G401.6 (cell line): Measurements from ENCODE around the gene GRK5.
A peak's percentile ranks its signal among the peaks of the same experiment; 100 is the strongest.
"Not testable (repeated sequence)": the region's sequence is repeated elsewhere in the genome, so short reads cannot be mapped to it uniquely, and the experiment has no call there.

Source experiments
- FAIRE-seq: peaks from 2 replicates; lab custom pipeline; 2012; peaks lifted over from hg19 to GRCh38; lab: Jason Lieb, UNC

Gene GRK5

DNA sequence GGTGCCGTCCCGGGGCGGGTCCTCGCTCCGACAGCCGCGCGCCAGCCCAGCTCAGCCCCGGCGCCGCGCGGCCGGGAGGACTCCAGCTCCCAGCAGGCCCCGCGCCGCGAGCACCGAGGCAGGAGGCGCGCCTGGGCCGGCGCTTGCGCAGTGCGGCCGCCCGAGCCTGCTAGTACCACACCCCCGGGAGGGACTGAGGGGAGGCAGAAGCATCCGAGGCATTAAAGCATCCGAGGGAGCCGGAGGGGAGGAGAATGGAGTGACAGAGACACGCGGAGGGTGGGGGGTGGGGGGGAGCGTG lies at the start of gene GRK5:
Gene GRK5 (plus strand): TSS at position 206 of the 301 bp plus-strand sequence. CDS start 347 bp downstream, outside the sequence.
- FAIRE-seq: no peak

DNA sequence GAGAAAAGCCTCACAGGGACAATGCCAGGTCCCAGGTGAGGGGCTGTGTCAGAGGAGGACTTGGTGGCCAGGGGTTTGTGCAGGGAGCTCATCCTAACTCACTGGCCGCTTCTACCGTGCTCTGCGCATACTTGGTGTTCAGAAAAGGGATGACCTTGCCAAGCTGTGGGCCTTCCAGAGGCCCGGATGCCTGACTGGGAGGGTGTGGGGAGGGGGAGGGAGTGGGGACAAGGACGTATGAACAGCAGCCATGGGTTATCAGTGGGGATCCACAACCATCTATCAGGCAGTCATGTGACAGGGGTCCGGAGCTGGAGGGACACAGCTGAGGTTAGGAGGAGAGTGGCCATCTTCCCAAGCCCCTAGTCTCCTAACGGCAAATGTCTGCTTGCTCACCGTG lies 48.0 kb upstream of the GRK5 start:
- no peak for FAIRE-seq

DNA sequence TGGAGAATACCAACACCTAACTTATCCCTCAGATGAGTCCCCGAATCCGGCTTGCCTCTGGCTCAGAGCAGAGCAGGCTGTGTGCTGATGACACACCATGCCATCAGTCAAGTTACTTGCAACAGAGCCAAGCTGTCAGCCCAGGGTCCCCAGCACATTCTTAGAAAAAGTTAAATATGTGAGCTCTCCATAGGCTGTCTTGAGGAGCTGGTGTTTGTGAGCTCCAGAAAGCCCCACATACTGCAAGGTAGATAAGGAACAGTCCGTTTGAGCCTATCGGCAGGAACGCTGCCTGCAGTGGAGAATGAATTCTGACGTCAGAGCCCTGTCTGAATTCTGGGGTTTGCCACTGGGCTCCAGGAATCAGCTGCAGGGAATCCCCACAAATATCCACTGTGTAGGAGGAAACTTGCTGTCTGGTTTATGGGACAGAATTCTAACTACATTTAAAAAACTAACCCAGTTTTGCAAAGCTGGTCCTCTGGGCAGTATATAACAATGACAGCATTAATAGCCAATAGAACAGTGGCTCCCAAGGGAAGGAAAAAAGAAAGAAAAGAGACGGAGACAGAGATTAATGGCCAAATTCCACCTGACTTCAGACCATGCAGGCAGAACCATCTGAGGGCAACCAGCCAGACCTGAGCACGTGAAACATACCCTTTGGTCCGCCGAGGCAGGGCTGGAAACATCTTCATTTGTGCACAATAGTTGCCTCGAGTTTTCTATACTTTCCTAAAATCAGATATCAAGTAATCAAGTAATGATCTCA lies 45.5 kb upstream of the GRK5 start:
- no peak for FAIRE-seq

DNA sequence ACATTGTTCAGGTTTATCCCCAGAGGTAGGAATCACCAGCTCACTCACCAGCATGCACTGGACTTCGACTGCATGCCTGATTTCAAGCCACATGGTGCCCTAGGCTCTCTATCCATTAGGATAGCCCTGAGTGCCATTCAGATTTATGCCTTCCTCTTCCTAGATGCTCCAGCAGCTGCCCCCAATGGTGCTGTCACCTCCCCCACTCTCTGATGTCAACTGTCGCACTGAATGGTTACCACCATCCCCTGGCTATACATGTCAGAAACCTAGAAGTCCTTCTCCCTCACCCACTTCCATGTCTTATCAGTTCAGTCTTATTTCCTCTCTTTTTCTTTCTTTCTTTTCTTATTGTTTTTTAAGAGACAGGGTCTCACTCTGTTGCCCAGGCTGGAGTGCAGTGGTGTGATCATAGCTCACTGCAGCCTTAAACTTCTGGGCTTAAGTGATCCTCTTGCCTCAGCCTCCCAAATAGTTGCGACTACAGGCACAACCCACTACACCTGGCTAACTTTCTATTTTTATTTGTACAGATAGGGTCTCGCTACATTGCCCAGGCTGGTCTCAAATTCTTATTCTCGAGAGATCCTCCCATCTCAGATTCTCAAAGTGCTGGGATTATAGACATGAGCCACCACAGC lies 44.8 kb upstream of the GRK5 start:
- FAIRE-seq: no peak

DNA sequence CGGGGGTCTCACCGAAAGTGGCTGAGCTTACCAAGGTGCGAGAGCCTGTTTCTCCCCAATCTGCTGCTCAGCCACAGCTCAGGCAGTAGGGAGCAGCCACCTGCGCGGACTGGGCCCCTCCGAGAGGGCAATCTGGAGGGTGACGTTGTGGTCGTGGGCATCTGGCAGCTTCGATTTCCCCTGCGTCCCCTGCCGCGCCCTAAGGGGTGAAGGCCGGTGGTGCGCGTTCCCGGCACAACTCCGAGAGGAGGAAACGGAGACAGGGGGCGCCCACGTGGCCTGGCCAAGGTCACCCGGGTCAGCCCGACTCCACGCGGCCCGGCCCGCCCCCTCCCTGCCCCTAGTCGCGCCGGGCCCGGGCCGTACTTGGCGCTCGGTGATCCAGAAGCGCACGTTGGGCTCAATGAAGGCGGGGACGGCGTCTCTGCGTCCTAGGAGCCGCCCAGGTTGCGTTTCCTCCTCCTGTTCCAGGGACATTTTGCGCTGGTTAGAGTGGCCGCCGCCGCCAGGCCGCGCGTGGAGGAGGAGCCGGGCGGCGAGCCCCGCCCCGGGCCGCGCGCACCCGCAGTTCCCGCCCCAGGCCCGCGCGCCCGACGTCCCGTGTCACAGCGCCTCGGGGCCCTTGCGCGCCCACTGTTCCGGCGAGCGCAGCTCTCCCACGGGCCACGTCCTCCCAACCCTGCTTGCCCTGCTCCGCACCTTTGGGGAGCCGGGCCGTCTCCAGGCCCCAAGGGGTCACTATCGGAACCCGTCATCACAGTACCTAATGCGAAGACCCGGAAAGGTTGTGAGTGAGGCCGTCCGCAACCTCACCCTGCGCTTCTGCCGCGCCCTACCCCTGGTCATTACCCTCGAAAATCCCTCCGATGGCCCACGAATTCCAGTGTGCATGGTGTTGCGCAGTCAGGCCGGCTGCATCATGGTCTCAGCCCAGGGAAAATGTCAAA lies 41.9 kb upstream of the GRK5 start, which contains the start of gene SFXN4:
Gene SFXN4 (minus strand): TSS at position 544 of the 947 bp plus-strand sequence. CDS start 67 bp downstream, at position 477.
- FAIRE-seq: no peak

DNA sequence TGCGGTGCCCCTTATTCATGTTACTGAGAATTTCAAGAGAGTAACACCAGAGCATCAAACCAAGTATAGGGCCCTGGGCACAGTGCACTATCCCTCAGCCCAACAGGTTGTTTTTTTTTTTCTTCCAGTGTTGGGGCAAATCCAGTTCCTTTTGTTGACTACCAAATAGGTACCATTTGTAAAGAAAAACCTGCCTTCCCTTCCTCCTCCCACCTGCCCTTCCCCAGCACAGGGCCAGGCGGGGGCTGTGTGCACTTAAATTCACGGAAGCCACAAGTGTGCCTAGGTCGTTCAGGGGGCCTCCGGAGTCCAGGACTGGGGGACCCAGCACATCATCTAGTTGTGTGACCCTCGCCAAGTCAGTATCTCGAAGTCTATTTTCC lies 41.3 kb upstream of the GRK5 start:
- FAIRE-seq: no peak

DNA sequence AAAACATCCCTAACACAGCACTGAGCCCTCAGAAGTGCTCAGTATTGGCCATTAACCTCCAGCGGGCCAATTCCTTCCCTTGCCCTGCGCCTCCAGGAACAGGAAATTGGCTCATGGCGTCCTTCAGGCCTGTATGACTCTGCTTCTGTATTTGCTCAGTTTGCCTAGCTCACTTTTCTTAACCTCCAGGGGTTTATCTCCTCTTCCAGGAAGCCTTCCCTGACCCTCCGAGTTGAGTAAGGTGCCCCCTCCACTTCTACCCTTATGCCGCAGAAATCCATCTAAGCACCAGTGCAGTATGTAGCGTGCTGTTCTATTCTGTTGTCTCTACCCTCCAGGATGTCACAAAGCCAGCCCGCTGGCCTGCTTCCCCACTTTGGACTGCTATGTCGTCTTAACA lies 40.8 kb upstream of the GRK5 start:
- FAIRE-seq: no peak

DNA sequence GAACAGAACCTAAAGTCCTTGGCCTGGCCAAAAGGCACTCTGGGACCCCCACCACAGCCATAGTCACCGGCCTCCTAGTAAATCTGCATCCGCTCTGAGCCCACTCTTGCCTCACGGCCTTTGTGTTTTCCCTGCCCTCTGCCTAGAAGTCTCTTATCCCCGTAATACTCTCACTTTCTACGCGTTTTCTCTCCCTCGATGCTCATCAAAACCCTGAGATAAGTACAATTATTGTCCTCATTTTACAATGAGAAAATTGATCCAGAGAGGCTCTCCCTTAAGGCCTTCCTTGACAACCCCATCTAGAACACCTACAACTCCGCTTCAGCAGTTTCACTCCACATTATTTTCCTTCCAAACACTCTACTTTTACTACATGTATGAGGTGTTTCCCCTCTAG lies 40.3 kb upstream of the GRK5 start:
- FAIRE-seq: no peak

DNA sequence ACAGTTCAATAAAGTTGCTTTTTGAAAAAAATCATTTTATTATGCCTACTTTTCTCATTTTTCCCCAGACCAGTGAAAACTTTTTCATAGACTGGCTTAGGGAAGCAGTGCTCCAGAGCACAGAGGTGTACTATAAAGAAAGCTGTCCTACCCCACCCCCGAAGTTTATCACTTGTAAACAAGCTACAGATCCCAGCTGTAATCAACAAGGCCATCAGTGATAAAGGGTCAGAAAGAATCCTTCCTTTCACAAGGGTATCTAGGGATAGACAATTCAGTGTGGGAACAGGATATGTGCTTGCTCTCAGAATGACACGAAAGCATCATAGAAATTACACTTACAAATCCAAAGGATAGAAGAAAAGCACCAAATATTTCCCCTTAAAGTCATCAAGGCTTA lies 33.3 kb upstream of the GRK5 start:
- no peak for FAIRE-seq

DNA sequence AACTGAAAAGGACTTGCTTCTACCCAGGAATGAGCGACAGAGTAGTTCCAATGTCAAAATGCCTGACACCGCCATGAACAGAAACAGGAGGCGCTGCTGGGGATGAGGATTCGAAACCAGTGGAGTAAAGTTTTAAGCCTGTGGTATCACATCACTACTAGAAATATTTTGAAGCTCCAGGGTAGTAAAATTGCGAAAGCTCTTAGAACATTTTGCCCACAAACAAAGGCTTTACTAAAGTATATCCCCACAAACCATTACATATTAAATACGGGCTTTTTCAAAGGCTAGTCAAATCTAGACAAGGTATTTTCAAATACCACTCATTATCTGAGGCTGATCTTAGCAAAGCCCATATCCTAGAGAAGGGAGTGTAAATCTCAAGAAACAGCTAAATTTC lies 31.2 kb upstream of the GRK5 start:
- no peak for FAIRE-seq

DNA sequence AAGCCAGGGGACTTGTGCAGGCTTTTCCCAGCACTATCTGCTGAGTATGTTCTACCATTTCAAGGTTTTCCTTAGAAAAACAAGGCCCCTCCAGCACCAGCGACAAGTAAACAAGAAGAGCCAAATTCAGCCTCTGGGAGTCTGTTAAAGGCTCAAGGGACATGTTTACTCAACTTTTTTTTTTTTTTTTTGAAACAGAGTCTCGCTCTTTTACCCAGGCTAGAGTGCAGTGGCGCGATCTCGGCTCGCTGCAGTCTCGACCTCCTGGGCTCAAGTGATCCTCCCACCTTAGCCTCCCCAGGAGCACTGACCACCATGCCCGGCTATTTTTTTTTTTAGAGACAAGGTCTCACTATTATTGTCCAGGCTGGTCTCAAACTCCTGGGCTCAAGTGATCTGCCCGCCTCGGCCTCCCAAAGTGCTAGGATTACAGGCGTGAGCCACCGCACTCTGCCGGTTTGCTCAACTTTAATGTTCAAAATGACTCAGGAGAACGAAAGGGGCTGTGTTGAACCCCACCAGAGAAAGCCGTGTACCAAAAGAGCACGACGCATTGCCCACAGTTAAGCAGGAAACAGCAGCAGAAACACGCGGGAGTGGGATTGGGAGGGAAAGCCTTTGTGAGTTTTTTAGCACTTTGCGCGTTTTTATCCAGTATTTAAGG lies 29.5 kb upstream of the GRK5 start:
- FAIRE-seq: no peak

DNA sequence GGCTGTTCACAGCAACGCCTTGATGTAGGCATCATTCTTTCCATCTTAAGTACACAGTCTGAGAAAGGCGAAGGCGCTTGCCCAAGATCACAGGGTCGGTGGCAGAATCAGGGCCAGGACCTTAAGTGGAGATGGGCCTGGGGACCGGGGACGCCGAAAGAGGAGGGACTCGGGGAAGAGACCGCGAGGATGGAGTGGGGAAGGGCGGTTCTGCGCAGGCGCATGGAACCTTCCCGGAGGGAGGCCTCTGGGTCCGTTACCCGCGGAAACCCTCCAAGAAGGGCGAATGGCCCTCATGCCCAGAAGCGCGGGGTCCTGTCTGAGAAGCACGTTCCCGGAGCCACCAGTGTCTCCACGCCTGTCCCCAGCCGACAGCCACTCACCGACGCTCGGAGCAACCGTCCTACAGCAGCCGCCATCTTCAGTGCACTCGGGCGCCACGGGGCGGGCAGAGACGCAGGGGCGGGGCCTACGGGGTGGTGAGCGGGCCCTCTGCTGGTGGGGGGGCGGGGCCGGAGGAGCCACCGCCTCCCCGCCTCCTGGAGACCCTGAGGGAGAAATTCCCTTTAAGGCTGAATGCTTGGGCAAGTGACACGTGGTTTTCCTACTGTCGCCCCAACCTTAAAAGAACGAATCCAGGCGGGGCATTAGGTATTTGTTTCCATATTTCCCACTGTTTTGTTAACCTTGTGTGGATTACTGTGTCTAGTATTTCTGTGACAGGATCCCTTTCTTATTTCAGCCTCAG lies 28.8 kb upstream of the GRK5 start, which contains the start of gene PRDX3:
Gene PRDX3 (minus strand): TSS at position 441 of the 748 bp plus-strand sequence. CDS start 22 bp downstream, at position 419.
- peak; percentile 93 for FAIRE-seq

DNA sequence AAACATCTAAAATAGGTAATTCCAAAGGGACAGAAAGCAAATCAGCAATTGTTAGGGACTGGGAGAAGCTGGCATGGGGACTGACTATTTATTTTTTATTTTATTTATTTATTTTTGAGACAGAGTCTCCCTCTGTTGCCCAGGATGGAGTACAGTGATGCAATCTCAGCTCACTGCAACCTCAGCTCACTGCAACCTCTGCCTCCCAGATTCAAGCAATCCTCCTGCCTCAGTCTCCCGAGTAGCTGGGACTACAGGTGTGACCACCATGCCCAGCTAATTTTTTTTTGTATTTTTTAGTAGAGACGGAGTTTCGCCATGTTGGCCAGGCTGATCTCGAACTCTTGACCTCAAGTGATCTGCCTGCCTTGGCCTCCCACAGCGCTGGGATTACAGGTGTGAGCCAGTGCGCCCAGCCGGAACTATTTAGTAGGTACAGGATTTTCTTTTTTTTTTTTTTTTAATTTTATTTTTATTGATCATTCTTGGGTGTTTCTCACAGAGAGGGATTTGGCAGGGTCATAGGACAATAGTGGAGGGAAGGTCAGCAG lies 26.4 kb upstream of the GRK5 start:
- FAIRE-seq: not testable (repeated sequence)

DNA sequence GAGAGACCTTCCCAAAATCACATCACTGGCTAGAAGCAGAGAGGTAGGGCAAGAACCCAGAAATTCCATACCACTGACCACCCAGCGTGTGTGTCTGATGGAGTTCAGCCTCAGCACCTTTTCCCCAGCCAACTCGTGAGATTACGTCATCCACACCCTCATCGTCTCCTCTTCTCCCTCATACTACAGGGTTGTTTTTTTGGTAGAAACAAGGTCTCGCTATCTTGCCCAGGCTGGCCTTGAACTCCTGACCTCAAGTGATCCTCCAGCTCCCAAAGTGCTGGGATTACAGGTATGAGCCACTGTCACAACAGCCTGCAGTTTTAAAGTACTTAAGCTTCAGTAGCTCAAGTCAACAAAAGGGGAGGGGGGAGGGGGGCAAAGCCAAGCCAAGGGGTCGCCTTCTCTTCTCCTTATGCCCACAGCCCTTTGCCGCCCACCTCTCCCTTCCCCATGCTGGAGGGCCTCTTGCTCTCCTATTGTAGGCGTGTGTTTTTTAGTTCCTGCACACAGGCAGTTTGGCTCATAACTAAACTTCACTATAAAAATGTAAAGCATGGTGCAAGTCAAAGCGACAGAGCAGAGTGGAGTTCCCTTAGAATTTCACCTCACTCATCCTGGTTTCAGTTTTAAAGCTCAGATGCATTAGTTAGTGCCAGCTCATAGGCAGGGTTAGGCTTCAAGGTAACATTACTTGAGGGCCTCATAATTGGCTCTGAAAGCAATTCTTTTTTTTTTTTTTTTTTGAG lies 23.5 kb upstream of the GRK5 start:
- FAIRE-seq: no peak

DNA sequence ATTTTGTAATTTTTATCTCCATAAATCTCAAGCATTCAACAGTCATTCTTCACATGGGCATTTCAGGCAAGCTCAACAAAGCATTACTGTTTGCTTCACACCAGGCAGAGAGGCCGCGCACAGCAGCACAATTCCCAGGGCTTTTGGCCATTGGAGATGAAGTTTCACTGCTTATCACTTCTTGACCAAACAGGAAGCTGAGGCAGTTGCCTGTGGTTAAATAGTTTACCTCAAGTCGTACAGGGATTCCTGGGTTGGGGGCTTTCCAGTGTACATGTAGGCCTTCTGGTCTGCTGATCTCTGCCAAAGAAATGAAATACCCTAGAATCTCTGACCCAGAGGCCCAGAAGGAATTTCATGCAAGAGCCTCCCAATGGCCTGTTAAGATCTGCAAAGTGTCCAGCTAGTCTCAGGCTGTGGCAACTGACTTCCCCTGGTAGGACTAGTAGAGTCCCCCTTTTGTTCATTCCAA lies 17.5 kb upstream of the GRK5 start:
- FAIRE-seq: peak; percentile 70

DNA sequence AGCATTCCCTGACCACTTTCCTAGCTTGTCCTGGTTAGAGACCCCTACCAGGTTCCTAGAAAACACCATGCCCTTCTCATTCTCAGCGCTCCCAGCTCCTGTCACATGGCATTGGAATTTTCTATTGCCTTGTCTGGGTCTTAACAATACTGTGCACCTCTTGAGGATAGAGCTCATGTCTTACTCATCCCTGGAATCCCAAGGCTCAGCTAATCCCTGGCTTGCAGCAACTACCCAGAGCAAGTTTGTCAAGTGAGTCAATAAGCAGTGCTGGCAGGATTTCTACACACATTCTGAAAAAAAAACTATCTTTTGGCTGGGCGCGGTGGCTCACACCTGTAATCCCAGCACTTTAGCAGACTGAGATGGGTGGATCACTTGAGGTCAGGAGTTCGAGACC lies 17.0 kb upstream of the GRK5 start:
- peak; percentile 91 for FAIRE-seq

DNA sequence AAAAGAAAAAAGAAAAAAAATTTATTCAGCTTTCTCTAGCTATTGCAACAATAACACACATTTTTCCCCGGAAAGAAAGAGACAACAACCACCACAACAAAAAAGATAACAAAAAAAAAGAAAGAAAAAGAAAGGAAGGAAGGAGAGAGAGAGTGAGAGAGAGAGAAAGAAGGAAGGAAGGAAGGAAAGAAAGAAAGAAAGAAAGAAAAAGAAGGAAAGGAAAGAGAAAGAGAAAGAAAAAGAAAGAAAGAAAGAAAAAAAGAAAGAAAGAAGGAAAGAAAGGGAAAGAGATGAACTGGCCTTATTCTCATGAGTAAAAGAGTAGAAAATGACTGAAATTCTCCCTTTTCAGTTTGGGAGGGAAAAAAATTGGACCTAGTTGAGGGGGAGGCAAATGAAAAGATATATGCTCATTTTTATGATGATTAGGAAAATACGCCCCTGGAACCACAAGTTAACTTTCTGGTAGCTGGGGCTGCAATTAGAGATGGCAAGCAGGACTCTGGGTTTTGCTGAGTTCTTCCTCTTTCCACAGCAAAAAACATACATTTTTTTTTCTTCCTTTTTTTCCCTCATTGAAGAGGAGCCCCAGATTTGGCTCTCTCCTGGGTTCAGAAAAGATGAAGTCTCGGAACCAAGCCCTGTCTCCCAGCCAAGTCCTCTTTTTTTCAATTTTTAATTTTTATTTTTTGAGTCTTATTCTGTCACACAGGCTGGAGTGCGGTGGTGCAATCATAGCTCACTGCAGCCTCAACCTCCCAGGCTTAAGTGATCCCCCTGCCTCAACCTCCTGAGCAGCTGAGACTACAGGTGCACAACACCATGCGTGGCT lies 16.2 kb upstream of the GRK5 start:
- no peak for FAIRE-seq

DNA sequence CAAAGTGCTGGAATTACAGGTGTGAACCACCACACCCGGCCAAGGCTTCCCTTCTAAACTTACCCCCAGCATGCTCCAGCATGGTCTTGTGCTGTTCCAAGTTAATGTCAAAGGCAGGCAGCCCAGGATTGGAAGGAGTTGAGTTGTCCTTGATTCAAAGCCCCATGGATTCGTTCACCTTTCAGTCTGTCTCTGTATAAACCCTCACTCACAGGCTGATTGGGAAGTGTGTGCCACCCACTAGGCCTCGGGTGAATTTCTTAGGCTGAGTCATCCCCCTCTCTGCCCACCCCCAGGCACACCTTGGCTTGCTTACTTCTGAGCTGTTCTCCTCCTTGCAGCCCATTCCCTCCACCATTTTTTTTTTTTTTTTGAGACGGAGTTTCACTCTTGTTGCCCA lies 15.5 kb upstream of the GRK5 start:
- no peak for FAIRE-seq

DNA sequence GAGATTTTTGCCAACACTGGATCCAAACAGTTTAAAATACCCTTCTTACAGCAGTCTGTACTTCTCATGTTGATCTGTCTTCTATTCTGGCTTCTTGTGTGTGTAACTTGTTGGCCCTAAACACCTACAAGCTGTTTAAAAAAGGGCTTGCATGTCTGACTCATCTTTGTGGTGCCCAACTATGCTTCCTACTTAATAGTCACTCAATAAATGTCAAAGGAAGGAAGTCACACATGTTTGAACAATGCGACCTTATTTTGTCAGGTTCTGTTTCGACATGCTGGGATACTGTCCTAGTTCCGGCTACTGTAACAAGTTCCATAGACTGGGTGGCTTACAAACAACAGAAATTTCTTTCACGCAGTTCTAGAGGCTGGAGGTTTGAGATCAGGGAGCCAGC lies 9.4 kb upstream of the GRK5 start:
- no peak for FAIRE-seq
